ENCODE results near the gene PDGFD. TPM values are rescaled to one million over a fixed set of nuclear protein-coding genes. Genes with fewer than 3 reads are reported as not detected.

PDGFD gene
- total RNA-seq, 4 donors from 2014 or later: 16.1 to 108 (median 36.0) TPM

GRCh38 chr11:104098555-104098954, 65.4 kb downstream of the PDGFD start:
- 62 to 70% methylated on average over 3 of the region's 3 CpGs for WGBS, 2 donors

GRCh38 chr11:104098132-104098531, 65.8 kb downstream of the PDGFD start:
- H3K36me3 ChIP-seq: no peaks in the 10 kb centered on the region
- no peak overlapping the region for H3K27ac ChIP-seq
- no peaks in the 10 kb centered on the region for H3K27me3 ChIP-seq
- intact Hi-C loops (cut with DNase I): no loop called here
- no peaks in the 10 kb centered on the region for H3K4me1 ChIP-seq
- 89 to 97% methylated on average over 1 of the region's 1 CpG for WGBS, 2 donors
- no peak for DNase-seq
- TF ChIP-seq CTCF (IDR thresholded peaks at IDR 0.05): no peak
- TF ChIP-seq POLR2A (IDR thresholded peaks at IDR 0.05): no peak
- no peak overlapping the region for H3K4me3 ChIP-seq (replicated peaks in 1 of 3)
- H3K9me3 ChIP-seq: no peaks in the 10 kb centered on the region

More at GRCh38 chr11:104098555-104098954, 65.4 kb downstream of the PDGFD start:
- H3K4me1 ChIP-seq: no peaks in the 10 kb centered on the region
- no peaks in the 10 kb centered on the region for H3K27me3 ChIP-seq
- DNase-seq: no peak
- TF ChIP-seq CTCF (IDR thresholded peaks at IDR 0.05): no peak
- no peak for TF ChIP-seq POLR2A (IDR thresholded peaks at IDR 0.05)
- no peaks in the 10 kb centered on the region for H3K36me3 ChIP-seq
- no peaks in the 10 kb centered on the region for H3K9me3 ChIP-seq
- H3K4me3 ChIP-seq (replicated peaks in 1 of 3): no peak overlapping the region
- intact Hi-C loops (cut with DNase I): no loop called here
- no peak overlapping the region for H3K27ac ChIP-seq

GRCh38 chr11:104096900-104097299, 67.0 kb downstream of the PDGFD start:
- Histone ChIP-seq H3K4me3 (replicated peaks in 1 of 3) (no peak overlapping the region), H3K9me3 (no peaks in the 10 kb centered on the region), H3K27me3 (no peaks in the 10 kb centered on the region), H3K4me1 (no peaks in the 10 kb centered on the region), H3K27ac (no peak overlapping the region), H3K36me3 (no peaks in the 10 kb centered on the region)
- intact Hi-C loops (cut with DNase I): no loop called here
- DNase-seq: no peak
- 56 to 57% methylated on average over 4 of the region's 4 CpGs for WGBS, 2 donors
- TF ChIP-seq CTCF (IDR thresholded peaks at IDR 0.05) (no peak), POLR2A (IDR thresholded peaks at IDR 0.05) (no peak)

GRCh38 chr11:104095791-104096190, 68.2 kb downstream of the PDGFD start:
- H3K9me3 ChIP-seq: no peaks in the 10 kb centered on the region
- TF ChIP-seq POLR2A (IDR thresholded peaks at IDR 0.05): no peak
- TF ChIP-seq CTCF (IDR thresholded peaks at IDR 0.05): no peak
- intact Hi-C loops (cut with DNase I): no loop called here
- no peaks in the 10 kb centered on the region for H3K4me1 ChIP-seq
- H3K27me3 ChIP-seq: no peaks in the 10 kb centered on the region
- no peak for DNase-seq
- H3K27ac ChIP-seq: no peak overlapping the region
- no peak overlapping the region for H3K4me3 ChIP-seq (replicated peaks in 1 of 3)
- H3K36me3 ChIP-seq: no peaks in the 10 kb centered on the region

- H3K27me3 ChIP-seq: no peaks in the 10 kb centered on the region
- no peak overlapping the region for H3K4me3 ChIP-seq (replicated peaks in 1 of 3)
- TF ChIP-seq POLR2A (IDR thresholded peaks at IDR 0.05) (no peak), CTCF (IDR thresholded peaks at IDR 0.05) (no peak)
- intact Hi-C loops (cut with DNase I): no loop called here
- H3K4me1 ChIP-seq: no peaks in the 10 kb centered on the region
- H3K36me3 ChIP-seq: no peaks in the 10 kb centered on the region
- no peaks in the 10 kb centered on the region for H3K9me3 ChIP-seq
- WGBS, 2 donors: 91 to 94% methylated on average over 3 of the region's 3 CpGs
- H3K27ac ChIP-seq: no peak overlapping the region
- DNase-seq: no peak
These were observed 69.4 kb downstream of the PDGFD start for GRCh38 chr11:104094576-104094975.

Data from thyroid gland (tissue), 4 donors.